ENCODE measurements around the gene XRN2. TPM values are rescaled to one million over a fixed set of nuclear protein-coding genes. Genes with fewer than 3 reads are reported as not detected.

XRN2 gene
- total and polyA plus RNA-seq, 4 donors: 20.9 to 40.3 (median 25.2) TPM

DNA sequence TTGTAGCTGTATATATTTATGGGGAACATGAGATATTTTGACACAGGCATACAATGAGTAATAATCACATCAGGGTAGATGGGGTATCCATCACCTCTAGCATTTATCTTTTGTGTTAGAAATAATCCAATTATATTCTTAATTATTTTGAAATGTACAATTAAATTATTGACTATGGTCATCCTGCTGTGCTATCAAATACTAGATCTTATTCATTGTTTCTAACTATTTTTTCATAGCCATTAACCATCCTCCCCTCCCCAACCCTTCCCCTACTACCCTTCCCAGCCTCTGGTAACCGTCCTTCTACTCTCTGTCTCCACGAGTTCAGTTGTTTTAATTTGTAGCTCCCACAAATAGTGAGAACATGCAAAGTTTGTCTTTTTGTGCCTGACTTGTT is 65.7 kb downstream of the XRN2 start:
- Histone ChIP-seq H3K4me3 (ENCODE audit: low read depth in 1 of 3, low read length in 3 of 3) (no peak overlapping the region), H3K9me3 (ENCODE audit: control insufficient read depth in 4 of 4, low read length in 3 of 4) (no peaks in the 10 kb centered on the region), H3K27ac (ENCODE audit: low read depth in 1 of 2, low read length in 2 of 2) (no peak overlapping the region), H3K4me1 (ENCODE audit: control insufficient read depth in 4 of 4, insufficient read depth in 4 of 4, low read length in 3 of 4) (no peaks in the 10 kb centered on the region), H3K9ac (ENCODE audit: low read depth in 1 of 2, low read length in 2 of 2) (no peak overlapping the region), H3K27me3 (ENCODE audit: control insufficient read depth in 4 of 4, insufficient read depth in 4 of 4, low read length in 3 of 4) (no peaks in the 10 kb centered on the region), H3K36me3 (ENCODE audit: control insufficient read depth in 4 of 4, insufficient read depth in 3 of 4, low read depth in 1 of 4, low read length in 3 of 4) (peaks cover 9 to 42% (median 32%) of the 10 kb centered on the region in 4 donors)
- WGBS: 51% methylated on average over 2 of the region's 2 CpGs
- TF ChIP-seq MAX (IDR thresholded peaks at IDR 0.05) (no peak), NR2F2 (IDR thresholded peaks at IDR 0.05) (no peak), GABPA (IDR thresholded peaks at IDR 0.05 in 1 of 2, conservative IDR thresholded peaks at IDR 0.05 in 1 of 2) (no peak), JUND (IDR thresholded peaks at IDR 0.05) (no peak), RAD21 (IDR thresholded peaks at IDR 0.05) (no peak), TAF1 (conservative IDR thresholded peaks at IDR 0.05) (no peak), RXRA (IDR thresholded peaks at IDR 0.05) (no peak), SP1 (IDR thresholded peaks at IDR 0.05) (no peak), FOXA1 (IDR thresholded peaks at IDR 0.05) (no peak), HNF4G (IDR thresholded peaks at IDR 0.05) (no peak), EGR1 (IDR thresholded peaks at IDR 0.05; ENCODE audit: low read depth in 2 of 2) (no peak), HNF4A (conservative IDR thresholded peaks at IDR 0.05) (no peak), YY1 (IDR thresholded peaks at IDR 0.05) (no peak), ATF3 (IDR thresholded peaks at IDR 0.05) (no peak)
- TF ChIP-seq, protein P1, sequence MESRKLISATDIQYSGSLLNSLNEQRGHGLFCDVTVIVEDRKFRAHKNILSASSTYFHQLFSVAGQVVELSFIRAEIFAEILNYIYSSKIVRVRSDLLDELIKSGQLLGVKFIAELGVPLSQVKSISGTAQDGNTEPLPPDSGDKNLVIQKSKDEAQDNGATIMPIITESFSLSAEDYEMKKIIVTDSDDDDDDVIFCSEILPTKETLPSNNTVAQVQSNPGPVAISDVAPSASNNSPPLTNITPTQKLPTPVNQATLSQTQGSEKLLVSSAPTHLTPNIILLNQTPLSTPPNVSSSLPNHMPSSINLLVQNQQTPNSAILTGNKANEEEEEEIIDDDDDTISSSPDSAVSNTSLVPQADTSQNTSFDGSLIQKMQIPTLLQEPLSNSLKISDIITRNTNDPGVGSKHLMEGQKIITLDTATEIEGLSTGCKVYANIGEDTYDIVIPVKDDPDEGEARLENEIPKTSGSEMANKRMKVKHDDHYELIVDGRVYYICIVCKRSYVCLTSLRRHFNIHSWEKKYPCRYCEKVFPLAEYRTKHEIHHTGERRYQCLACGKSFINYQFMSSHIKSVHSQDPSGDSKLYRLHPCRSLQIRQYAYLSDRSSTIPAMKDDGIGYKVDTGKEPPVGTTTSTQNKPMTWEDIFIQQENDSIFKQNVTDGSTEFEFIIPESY (IDR thresholded peaks at IDR 0.05): no peak
- no peak for DNase-seq (ENCODE audit: low spot score)

GRCh38 chr20:21371193-21371592 is 68.1 kb downstream of the XRN2 start:
- Histone ChIP-seq H3K9ac (ENCODE audit: low read depth in 1 of 2, low read length in 2 of 2) (no peak overlapping the region), H3K4me3 (ENCODE audit: low read depth in 1 of 3, low read length in 3 of 3) (no peak overlapping the region), H3K27me3 (ENCODE audit: control insufficient read depth in 4 of 4, insufficient read depth in 4 of 4, low read length in 3 of 4) (no peaks in the 10 kb centered on the region), H3K36me3 (ENCODE audit: control insufficient read depth in 4 of 4, insufficient read depth in 3 of 4, low read depth in 1 of 4, low read length in 3 of 4) (peaks cover 3 to 41% (median 26%) of the 10 kb centered on the region in 4 donors), H3K27ac (ENCODE audit: low read depth in 1 of 2, low read length in 2 of 2) (no peak overlapping the region), H3K9me3 (ENCODE audit: control insufficient read depth in 4 of 4, low read length in 3 of 4) (no peaks in the 10 kb centered on the region), H3K4me1 (ENCODE audit: control insufficient read depth in 4 of 4, insufficient read depth in 4 of 4, low read length in 3 of 4) (no peaks in the 10 kb centered on the region)
- DNase-seq (ENCODE audit: low spot score): no peak
- TF ChIP-seq FOXA1 (IDR thresholded peaks at IDR 0.05) (no peak), SP1 (IDR thresholded peaks at IDR 0.05) (no peak), RXRA (IDR thresholded peaks at IDR 0.05) (no peak), TAF1 (conservative IDR thresholded peaks at IDR 0.05) (no peak), HNF4A (conservative IDR thresholded peaks at IDR 0.05) (no peak), ATF3 (IDR thresholded peaks at IDR 0.05) (no peak)
- TF ChIP-seq, protein P1 (IDR thresholded peaks at IDR 0.05): no peak
- WGBS: 97% methylated on average over 1 of the region's 1 CpG

Data from liver (tissue), 9 donors.